ENCODE data around the gene TMA16. TPM values are rescaled to one million over a fixed set of nuclear protein-coding genes. Genes with fewer than 3 reads are reported as not detected.

TMA16 gene
- total RNA-seq, 4 donors from 2014 or later: 13.3 to 38.5 (median 20.7) TPM

DNA sequence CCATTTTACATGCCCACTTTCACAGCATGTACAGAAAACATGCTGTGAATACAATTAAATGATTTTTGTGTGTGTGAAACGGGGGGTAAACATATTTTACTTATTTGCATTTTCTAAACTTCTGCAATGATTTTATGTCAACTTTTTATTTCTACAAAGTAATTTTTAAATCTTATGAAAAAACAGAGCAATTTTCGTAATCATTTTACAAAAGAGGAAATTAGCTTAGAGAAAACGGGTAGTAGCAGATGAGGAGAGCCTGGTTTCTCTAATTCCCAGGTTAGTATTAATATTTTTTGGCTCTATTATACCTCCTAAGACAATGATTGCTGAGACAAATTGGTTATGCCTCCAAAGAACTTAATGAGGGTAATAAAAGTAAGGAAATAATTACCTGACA is 24.1 kb upstream of the TMA16 start:
- WGBS, 2 donors: 77 to 80% methylated on average over 3 of the region's 3 CpGs
- intact Hi-C loops (cut with DNase I; ENCODE audit: low total_unique reads): no loop called here
- no peak overlapping the region for H3K4me3 ChIP-seq (ENCODE audit: low read depth, poor library complexity, severe bottlenecking)
- no peak for DNase-seq (ENCODE audit: low spot score in 2 of 2)
- TF ChIP-seq CTCF (IDR thresholded peaks at IDR 0.05): no peak
- no peak for TF ChIP-seq POLR2A (IDR thresholded peaks at IDR 0.05)

GRCh38 chr4:163473130-163473529 is 21.4 kb upstream of the TMA16 start:
- no peak for TF ChIP-seq CTCF (IDR thresholded peaks at IDR 0.05)
- no peak for TF ChIP-seq POLR2A (IDR thresholded peaks at IDR 0.05)
- no peak for DNase-seq (ENCODE audit: low spot score in 2 of 2)
- WGBS, 2 donors: 92 to 95% methylated on average over 14 of the region's 14 CpGs
- intact Hi-C loops (cut with DNase I; ENCODE audit: low total_unique reads): no loop called here
- H3K4me3 ChIP-seq (ENCODE audit: low read depth, poor library complexity, severe bottlenecking): no peak overlapping the region

DNA sequence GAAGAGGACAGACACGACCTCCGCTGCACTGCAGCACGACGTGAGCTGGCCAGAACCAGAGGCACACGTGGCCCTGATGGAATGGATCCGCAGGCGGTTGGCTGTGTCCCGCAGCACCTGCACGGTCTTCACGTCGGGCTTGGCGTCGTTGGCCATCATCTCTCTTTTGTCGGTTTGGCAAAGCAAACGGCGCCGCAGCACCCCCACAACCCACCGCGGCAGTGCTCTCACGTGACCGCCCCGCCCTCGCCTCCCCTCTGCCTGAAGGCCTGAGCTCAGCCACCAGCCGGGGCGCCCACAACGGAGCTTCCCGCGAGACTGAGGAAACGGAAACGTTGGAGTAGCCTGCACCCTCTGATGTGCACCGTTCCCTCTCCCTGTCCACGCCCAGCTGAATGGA is 20.9 kb upstream of the TMA16 start, which contains the start of gene TKTL2:
TSS of gene TKTL2 (minus strand) at position 179 of the 400 bp plus-strand sequence. CDS start at position 159, 20 bp downstream.
- no peak for TF ChIP-seq POLR2A (IDR thresholded peaks at IDR 0.05)
- no peak for TF ChIP-seq CTCF (IDR thresholded peaks at IDR 0.05)
- intact Hi-C loops (cut with DNase I; ENCODE audit: low total_unique reads): no loop called here
- H3K4me3 ChIP-seq (ENCODE audit: low read depth, poor library complexity, severe bottlenecking): no peak within 1 kb of the TSS
- 92% methylated on average over 32 of the region's 32 CpGs for WGBS, 2 donors
- no peak for DNase-seq (ENCODE audit: low spot score in 2 of 2)

DNA sequence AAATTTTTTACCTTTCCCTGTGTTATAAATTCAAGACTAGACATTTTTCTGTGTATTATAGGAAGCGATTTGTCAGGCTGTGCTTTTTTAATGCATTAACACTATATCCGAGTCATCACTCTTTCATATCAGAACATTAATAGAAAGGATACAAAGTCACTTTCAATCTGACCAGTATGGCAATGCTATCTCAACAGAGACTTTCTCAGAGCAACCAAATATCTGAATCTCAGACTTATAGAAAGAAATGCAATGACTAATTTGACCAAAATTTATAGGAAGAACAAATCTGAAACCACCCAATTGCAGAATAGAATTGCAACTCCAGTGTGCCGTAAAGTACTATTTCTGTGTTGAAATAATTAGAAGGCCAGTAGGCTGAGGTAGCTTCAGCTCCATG is 20.5 kb upstream of the TMA16 start:
- WGBS, 2 donors: 90 to 96% methylated on average over 3 of the region's 3 CpGs
- DNase-seq (ENCODE audit: low spot score in 2 of 2): no peak
- intact Hi-C loops (cut with DNase I; ENCODE audit: low total_unique reads): no loop called here
- TF ChIP-seq CTCF (IDR thresholded peaks at IDR 0.05): no peak
- no peak overlapping the region for H3K4me3 ChIP-seq (ENCODE audit: low read depth, poor library complexity, severe bottlenecking)

DNA sequence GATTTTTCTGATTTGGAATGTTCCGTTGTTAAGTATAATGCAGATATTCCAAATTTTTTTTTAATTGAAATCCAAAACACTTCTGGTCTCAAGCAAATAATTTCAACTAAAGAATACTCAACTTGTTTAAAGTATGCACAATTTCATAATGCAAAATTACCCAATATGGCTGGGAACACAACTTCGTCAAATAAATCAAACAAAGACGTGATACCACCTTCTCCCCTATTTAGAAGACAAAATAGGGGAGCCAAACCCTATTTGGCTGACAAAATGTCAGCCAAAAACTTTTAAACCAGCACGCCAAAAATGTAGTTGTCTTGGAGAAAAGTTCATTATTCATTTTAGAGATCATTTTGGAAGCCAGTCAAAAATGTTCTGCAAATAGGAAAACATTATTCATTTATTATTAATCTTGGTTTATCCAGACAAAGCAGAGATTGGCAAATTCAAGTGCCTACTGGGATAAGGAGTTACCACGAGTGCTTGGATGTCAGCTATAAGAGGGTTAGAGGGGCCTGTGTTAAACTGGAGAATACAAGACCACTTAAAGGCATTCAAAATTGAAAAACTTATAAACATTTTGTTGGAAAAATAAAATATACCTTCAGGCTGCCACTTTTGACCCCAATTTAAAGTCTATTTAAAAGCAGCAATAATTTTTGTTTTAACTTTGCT is 17.6 kb upstream of the TMA16 start:
- TF ChIP-seq POLR2A (IDR thresholded peaks at IDR 0.05) (no peak), CTCF (IDR thresholded peaks at IDR 0.05) (no peak)
- intact Hi-C loops (cut with DNase I; ENCODE audit: low total_unique reads): no loop called here
- 52 to 66% methylated on average over 5 of the region's 5 CpGs for WGBS, 2 donors
- no peak overlapping the region for H3K4me3 ChIP-seq (ENCODE audit: low read depth, poor library complexity, severe bottlenecking)
- DNase-seq (ENCODE audit: low spot score in 2 of 2): no peak

DNA sequence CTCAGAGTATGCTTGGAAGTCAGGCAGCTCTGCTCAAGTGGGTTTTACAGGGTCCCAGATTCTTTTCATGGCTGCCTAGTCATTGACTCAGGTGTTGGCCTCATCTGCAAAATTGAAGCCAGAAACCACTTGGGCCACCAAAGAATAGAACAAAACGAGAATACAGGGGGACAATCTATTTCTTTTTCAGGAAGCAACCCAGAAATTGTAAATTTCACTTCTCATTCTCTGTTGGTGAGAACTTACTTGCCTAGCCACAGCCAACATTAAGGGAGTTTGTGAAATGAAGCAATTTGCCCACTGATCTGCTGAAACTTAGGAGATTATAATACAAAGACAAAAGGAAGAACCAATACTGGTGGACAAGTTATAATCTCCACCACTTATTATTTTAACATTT is 12.3 kb upstream of the TMA16 start:
- 48 to 52% methylated on average over 1 of the region's 1 CpG for WGBS, 2 donors
- intact Hi-C loops (cut with DNase I; ENCODE audit: low total_unique reads): no loop called here
- TF ChIP-seq CTCF (IDR thresholded peaks at IDR 0.05): no peak
- TF ChIP-seq POLR2A (IDR thresholded peaks at IDR 0.05): no peak
- no peak for DNase-seq (ENCODE audit: low spot score in 2 of 2)
- H3K4me3 ChIP-seq (ENCODE audit: low read depth, poor library complexity, severe bottlenecking): no peak overlapping the region
